Measurements from ENCODE around the gene RELB.

RELB gene

DNA sequence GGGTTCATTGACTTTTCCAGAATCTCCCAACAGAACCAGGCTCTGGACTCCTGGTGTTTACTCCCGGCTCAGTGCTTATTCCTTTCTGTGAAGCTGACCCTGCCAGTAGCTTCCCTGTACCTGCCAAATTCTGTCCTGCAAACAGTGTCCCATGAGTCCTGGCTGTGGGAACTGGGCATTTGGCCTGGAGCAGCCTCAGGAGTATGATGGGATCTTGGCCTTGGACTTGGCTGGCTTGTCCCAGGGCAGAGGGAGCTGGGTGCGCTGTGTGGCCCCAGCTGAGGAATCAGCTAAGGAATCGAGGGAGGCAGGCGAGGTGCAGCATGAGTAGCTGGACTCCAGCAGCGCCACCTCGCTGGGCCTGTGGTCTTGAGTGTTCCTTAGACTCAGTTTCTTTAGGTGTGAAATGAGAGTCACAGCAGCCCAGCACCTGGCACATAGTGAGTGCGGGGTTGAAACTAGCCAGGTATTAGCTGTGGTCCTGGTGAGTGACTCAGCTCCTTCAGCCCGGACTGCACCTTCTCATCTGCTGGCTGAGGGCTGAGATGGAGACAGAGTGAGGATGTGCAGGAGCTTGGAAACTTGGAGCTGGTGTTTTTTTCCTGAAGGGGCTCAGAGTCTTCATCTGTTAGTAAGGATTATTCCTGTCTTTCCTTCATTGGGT, 47.9 kb downstream of the RELB start:
- TF ChIP-seq, protein P1, sequence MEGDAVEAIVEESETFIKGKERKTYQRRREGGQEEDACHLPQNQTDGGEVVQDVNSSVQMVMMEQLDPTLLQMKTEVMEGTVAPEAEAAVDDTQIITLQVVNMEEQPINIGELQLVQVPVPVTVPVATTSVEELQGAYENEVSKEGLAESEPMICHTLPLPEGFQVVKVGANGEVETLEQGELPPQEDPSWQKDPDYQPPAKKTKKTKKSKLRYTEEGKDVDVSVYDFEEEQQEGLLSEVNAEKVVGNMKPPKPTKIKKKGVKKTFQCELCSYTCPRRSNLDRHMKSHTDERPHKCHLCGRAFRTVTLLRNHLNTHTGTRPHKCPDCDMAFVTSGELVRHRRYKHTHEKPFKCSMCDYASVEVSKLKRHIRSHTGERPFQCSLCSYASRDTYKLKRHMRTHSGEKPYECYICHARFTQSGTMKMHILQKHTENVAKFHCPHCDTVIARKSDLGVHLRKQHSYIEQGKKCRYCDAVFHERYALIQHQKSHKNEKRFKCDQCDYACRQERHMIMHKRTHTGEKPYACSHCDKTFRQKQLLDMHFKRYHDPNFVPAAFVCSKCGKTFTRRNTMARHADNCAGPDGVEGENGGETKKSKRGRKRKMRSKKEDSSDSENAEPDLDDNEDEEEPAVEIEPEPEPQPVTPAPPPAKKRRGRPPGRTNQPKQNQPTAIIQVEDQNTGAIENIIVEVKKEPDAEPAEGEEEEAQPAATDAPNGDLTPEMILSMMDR (conservative IDR thresholded peaks at IDR 0.05; ENCODE audit: low read length) = no peak
- no peak for DNase-seq (ENCODE audit: low read depth)

DNA sequence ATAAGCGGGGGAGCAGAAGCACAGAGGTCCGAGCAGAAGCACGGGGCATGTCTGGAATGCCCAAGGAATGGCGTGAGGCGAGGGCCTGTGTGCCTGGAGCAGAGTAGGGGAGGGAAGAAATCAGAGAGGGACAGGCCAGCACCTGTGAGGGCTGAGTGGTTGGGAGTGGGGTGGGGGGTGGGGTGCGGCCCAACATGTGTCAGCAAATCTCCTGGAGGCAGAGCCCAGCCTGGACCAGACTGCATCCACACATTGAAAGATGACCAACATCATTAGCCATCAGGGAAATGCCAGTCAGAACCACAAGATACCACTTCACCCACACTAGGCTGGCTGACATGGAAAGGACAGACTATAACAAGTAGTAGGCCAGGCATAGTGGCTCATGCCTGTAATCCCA, 48.8 kb downstream of the RELB start:
- TF ChIP-seq, protein P1 (conservative IDR thresholded peaks at IDR 0.05; ENCODE audit: low read length) = no peak
- no peak overlapping the region for H3K4me3 ChIP-seq (ENCODE audit: low read length)
- DNase-seq (ENCODE audit: low read depth) = peak; percentile 18

More for the DNA sequence above, 47.9 kb downstream of the RELB start:
- no peak overlapping the region for H3K4me3 ChIP-seq (ENCODE audit: low read length)

DNA sequence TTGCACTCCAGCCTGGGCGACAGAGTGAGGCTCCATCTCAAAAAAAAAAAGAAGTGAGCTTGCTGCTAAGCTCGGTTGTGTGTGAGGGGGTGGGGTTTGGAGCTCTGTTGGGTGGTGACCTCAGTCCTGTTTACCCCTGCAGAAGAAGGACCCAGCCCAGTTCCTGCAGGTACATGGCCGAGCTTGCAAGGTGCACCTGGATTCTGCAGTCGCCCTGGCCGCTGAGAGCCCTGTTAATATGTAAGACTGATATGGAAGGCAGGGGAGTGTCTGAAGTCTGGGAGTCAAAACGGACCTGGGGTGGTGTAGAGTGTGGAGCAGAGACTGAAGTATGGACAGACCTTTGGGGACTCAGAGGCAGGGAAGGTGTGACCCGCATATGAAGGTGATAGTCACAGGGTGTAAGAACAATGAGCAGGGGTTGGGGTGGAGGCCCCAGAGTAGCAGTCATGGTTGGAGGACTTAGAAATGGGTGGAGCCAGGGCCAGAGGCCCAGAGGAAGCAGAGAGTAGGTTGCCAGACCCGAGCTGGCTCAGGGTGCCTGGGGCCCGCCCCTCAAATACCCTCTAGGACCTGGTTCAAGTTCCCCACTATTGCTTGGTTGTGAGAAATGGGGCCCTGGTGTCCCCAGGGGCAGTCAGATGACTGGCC, 50.8 kb downstream of the RELB start:
- DNase-seq (ENCODE audit: low read depth) = no peak
- H3K4me3 ChIP-seq (ENCODE audit: low read length) = no peak overlapping the region
- TF ChIP-seq, protein P1 (conservative IDR thresholded peaks at IDR 0.05; ENCODE audit: low read length) = no peak

GRCh38 chr19:45056831-45057230, 55.6 kb downstream of the RELB start:
- DNase-seq (ENCODE audit: low read depth) = no peak
- TF ChIP-seq, protein P1 (conservative IDR thresholded peaks at IDR 0.05; ENCODE audit: low read length) = no peak
- H3K4me3 ChIP-seq (ENCODE audit: low read length) = no peak overlapping the region

DNA sequence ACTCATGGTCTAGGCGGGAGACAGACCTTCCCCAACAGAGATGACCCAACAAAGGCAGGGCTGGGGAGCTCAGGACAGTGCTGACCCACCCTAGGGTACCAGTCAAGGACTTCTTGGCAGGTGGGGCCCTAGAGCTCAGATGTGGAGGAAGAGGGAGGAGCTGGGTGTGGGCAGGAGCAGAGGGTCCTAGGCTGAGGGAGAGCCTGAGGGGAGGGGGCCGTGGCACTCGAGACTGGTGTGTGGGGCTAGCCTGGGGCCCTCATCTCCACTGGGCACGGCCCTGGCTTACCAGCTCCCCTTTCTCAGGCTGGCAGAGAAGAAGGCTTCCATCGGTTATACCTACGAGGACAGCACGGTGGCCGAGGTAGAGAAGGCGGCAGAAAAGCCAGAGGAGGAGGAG, 56.2 kb downstream of the RELB start:
- no peak for DNase-seq (ENCODE audit: low read depth)
- TF ChIP-seq, protein P1 (conservative IDR thresholded peaks at IDR 0.05; ENCODE audit: low read length) = no peak
- H3K4me3 ChIP-seq (ENCODE audit: low read length) = no peak overlapping the region

DNA sequence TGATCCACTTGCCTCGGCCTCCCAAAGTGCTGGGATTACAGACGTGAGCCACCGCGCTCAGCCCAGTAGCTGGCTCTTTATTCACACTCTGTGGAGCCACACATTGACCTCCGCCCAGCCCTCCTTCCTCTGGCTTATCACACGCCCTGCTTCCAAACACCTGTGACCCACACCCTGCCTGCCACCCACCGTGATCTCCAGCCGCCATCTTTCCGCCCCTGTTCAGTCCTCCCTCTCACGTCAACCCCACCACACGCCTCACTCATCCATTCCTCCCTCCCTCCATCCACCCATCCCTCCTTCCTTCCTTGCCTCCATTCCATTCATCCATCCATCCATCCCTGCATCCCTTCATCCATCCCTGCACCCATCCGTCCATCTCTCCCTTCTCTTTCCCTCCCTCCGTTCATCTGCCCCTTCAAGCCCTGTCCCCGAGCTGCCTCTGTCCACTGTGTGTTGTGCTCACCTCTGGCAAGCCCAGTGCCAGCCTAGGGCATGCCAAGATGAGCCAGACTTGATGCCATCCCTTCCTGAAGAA, 57.4 kb downstream of the RELB start:
- DNase-seq (ENCODE audit: low read depth) = no peak

More for the DNA sequence above, 57.4 kb downstream of the RELB start:
- TF ChIP-seq, protein P1 (conservative IDR thresholded peaks at IDR 0.05; ENCODE audit: low read length) = no peak
- H3K4me3 ChIP-seq (ENCODE audit: low read length) = no peak overlapping the region
